Trophoblast cell (in vitro differentiated cells and primary cell): ENCODE data around the gene OR7A5.

Source experiments
- DNase-seq, 2 donors: peaks; one replicate each; pipeline ENCODE4 v3.0.0-alpha.2; 2016
- H2AFZ ChIP-seq: 2 replicates; pipeline ENCODE4 v1.6.1; 2013; ENCODE audit warnings: low read length, moderate library complexity, mild to moderate bottlenecking; ENCODE audit not compliant: insufficient read depth, poor library complexity
- H2AK5ac ChIP-seq: 2 replicates; pipeline ENCODE4 v1.6.1; 2013; ENCODE audit warnings: mild to moderate bottlenecking, low read length
- H2BK120ac ChIP-seq: 2 replicates; pipeline ENCODE4 v1.6.1; 2013; ENCODE audit warnings: low read length, mild to moderate bottlenecking, moderate library complexity; ENCODE audit not compliant: insufficient read depth, poor library complexity
- H2BK12ac ChIP-seq: 2 replicates; pipeline ENCODE4 v1.6.1; 2013; ENCODE audit warnings: mild to moderate bottlenecking, low read length, moderate library complexity
- H2BK5ac ChIP-seq: 2 replicates; pipeline ENCODE4 v1.6.1; 2013; ENCODE audit warnings: low read length, low read depth, moderate library complexity, mild to moderate bottlenecking; ENCODE audit not compliant: poor library complexity
- H3K14ac ChIP-seq: 2 replicates; pipeline ENCODE4 v1.6.1; 2013; ENCODE audit warnings: mild to moderate bottlenecking, low read length
- H3K18ac ChIP-seq: 2 replicates; pipeline ENCODE4 v1.6.1; 2013; ENCODE audit warnings: mild to moderate bottlenecking, low read length
- H3K23ac ChIP-seq: 2 replicates; pipeline ENCODE4 v1.6.1; 2013; ENCODE audit warnings: low read length
- H3K27ac ChIP-seq: 2 replicates; pipeline ENCODE4 v1.5.1; 2013; ENCODE audit warnings: low read depth, mild to moderate bottlenecking, inconsistent platforms, low read length, moderate library complexity
- H3K27me3 ChIP-seq: 2 replicates; pipeline ENCODE4 v1.6.1; 2013; ENCODE audit warnings: inconsistent platforms, mild to moderate bottlenecking, low read length, moderate library complexity; ENCODE audit not compliant: insufficient read depth
- H3K36me3 ChIP-seq, 2 experiments: 1 replicate in 1 of 2; 2 replicates in 1 of 2; pipeline ENCODE4 v1.6.1; 2013; ENCODE audit warnings: low read length in 2 of 2, mild to moderate bottlenecking in 2 of 2, moderate library complexity in 1 of 2; ENCODE audit not compliant: insufficient read depth in 2 of 2, control insufficient read depth in 1 of 2
- H3K4ac ChIP-seq: 2 replicates; pipeline ENCODE4 v1.6.1; 2013; ENCODE audit warnings: low read depth, mild to moderate bottlenecking, low read length, moderate library complexity
- H3K4me1 ChIP-seq, 2 experiments: 1 replicate in 1 of 2; 2 replicates in 1 of 2; pipeline ENCODE4 v1.6.1; 2013; ENCODE audit warnings: low read length in 2 of 2, mild to moderate bottlenecking in 2 of 2, moderate library complexity in 1 of 2; ENCODE audit not compliant: insufficient read depth in 2 of 2, control insufficient read depth in 1 of 2
- H3K4me2 ChIP-seq: 2 replicates; pipeline ENCODE4 v1.6.1; 2013; ENCODE audit warnings: inconsistent platforms, mild to moderate bottlenecking, low read length, moderate library complexity
- H3K4me3 ChIP-seq: 2 replicates; pipeline ENCODE4 v1.5.1; 2013; ENCODE audit warnings: mild to moderate bottlenecking, low read depth, low read length, inconsistent platforms
- H3K79me1 ChIP-seq: one replicate; pipeline ENCODE4 v1.6.1; 2013; ENCODE audit warnings: low read length
- H3K79me2 ChIP-seq: 2 replicates; pipeline ENCODE4 v1.6.1; 2013; ENCODE audit warnings: low read length, mild to moderate bottlenecking; ENCODE audit not compliant: control insufficient read depth, insufficient read depth, poor library complexity
- H3K9ac ChIP-seq: 2 replicates; pipeline ENCODE4 v1.6.1; 2013; ENCODE audit warnings: mild to moderate bottlenecking, low read length
- H3K9me3 ChIP-seq: 2 replicates; pipeline ENCODE4 v1.6.1; 2013; ENCODE audit warnings: low read depth, mild to moderate bottlenecking, control low read depth, inconsistent platforms, low read length; ENCODE audit not compliant: insufficient read depth
- H4K12ac ChIP-seq: 2 replicates; pipeline ENCODE4 v1.6.1; 2013; ENCODE audit warnings: low read depth, mild to moderate bottlenecking, low read length, moderate library complexity
- H4K8ac ChIP-seq: 2 replicates; pipeline ENCODE4 v1.6.1; 2013; ENCODE audit warnings: low read depth, mild to moderate bottlenecking, low read length, moderate library complexity
- H4K91ac ChIP-seq: one replicate; pipeline ENCODE4 v1.6.1; 2013; ENCODE audit warnings: low read depth, mild to moderate bottlenecking, low read length, moderate library complexity
- WGBS: extraction: QIAGEN DNeasy Blood & Tissue Kit; methylation state at CpG from one replicate; pipeline ENCODE4 v1.1.7; 2013; ENCODE audit warnings: missing lambda C conversion rate; ENCODE audit not compliant: insufficient read length, insufficient coverage; ENCODE audit errors: extremely low coverage; 5-methylcytosine and 5-hydroxymethylcytosine counted together

Gene OR7A5

DNA sequence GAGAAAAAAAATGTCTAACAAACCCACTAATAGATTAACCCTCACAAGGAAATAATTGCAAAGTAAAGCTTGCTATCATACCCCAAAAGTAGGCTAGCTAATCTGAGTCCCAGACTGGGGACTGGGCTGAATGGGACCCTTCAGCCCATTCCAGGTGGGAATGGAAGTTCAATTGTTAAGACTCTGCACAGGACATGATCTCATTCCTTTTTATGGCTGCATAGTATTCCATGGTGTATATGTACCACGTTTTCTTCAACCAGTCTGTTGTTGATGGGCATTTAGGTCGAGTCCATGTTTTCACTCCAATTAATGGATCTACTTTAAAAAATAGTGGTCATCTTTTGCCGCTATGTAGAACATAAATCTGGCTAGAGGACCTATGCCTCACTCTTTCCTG, 17.9 kb downstream of the OR7A5 start:
- Histone ChIP-seq H2BK120ac (no peak overlapping the region), H4K12ac (no peak overlapping the region), H3K27ac (no peak overlapping the region), H3K27me3 (no peaks in the 10 kb centered on the region), H4K91ac (no peak overlapping the region), H3K9me3 (peaks cover 5% of the 10 kb centered on the region), H2BK5ac (no peak overlapping the region), H3K4me3 (no peak overlapping the region), H3K36me3 (no peaks in the 10 kb centered on the region), H3K4ac (no peak overlapping the region), H3K23ac (no peak overlapping the region), H4K8ac (no peak overlapping the region), H3K14ac (no peak overlapping the region), H3K79me1 (no peaks in the 10 kb centered on the region), H2BK12ac (no peak overlapping the region), H3K4me1 (no peaks in the 10 kb centered on the region), H3K4me2 (no peak overlapping the region), H2AK5ac (no peak overlapping the region), H2AFZ (no peak overlapping the region), H3K79me2 (no peaks in the 10 kb centered on the region), H3K18ac (no peak overlapping the region), H3K9ac (no peak overlapping the region)
- no CpG with 5 or more reads among the region's 3 CpGs for WGBS
- no peak for DNase-seq

DNA sequence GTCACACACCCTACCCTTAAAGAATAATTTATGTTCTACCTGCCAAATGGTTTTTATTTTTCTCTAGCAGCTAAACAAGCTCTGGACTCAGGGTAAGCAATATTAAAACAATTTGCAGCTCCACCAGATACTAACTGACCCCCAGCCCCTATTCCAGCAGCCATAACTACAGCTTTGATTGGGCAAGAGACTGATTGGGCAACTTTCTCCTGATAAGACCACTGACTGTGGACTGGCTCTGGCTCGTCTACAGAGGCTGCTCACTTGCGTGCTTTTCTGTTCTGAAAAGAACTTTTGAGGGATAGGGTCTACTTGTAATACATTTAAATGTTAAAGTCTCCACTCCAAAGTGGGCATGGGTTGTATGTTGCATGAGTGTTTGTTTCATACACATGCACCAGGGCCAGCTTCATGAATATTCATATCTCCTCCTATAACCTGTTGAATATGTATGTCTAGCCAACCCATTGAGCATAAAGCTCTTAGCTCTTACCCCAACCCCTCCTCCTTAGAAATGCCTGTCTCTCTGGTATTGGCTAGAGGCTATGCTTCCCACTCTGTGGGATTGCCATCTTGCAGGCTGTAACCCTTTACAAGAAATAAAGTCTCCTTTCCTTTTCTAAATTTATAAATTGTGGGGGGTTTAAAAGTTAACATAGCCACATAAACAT, 19.9 kb downstream of the OR7A5 start:
- Histone ChIP-seq H3K4me1 (no peaks in the 10 kb centered on the region), H3K79me2 (no peaks in the 10 kb centered on the region), H2BK12ac (no peak overlapping the region), H4K8ac (no peak overlapping the region), H2AFZ (no peak overlapping the region), H3K27me3 (no peaks in the 10 kb centered on the region), H3K4me2 (no peak overlapping the region), H3K18ac (no peak overlapping the region), H3K9ac (no peak overlapping the region), H3K9me3 (peaks cover 5% of the 10 kb centered on the region), H3K23ac (no peak overlapping the region), H2AK5ac (no peak overlapping the region), H3K4ac (no peak overlapping the region), H3K4me3 (no peak overlapping the region), H4K12ac (no peak overlapping the region), H2BK120ac (no peak overlapping the region), H3K79me1 (no peaks in the 10 kb centered on the region), H4K91ac (no peak overlapping the region), H3K27ac (no peak overlapping the region), H2BK5ac (no peak overlapping the region), H3K36me3 (no peaks in the 10 kb centered on the region), H3K14ac (no peak overlapping the region)
- DNase-seq: peak in 1 of 2 donors; percentile 41
- WGBS: no CpG with 5 or more reads among the region's 2 CpGs

DNA sequence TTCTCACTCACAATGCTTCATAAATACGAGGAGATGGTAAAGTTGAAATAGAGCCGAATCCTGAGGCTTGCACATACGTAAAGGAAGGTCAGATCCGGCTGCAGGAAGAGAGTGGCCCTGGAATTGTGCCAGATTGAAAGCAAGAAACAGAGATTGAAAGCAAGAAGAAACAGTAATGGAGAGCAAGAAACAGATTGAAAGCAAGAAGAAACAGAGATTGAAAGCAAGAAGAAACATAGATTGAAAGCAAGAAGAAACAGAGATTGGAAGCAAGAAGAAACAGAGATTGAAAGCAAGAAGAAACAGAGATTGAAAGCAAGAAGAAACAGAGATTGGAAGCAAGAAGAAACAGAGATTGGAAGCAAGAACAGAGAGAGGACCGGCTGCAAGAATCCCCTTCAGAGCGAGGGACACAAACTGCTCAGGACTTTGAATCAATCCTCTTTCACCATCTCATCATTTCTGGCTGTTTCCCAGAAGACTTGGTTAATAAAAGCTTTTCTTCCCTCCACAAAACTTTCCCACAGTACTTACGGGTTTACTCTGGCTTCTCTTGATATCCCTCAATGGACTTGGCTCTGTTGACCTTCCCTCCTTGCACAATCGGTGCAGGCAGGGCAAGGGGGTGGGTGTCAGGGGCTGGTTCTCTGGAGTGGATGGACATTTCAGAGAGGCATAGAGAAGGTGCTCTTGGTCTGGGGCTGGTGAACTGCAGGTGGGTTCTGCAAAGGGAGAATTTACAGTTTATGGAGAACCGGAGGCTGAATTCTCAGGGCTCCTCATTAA, 25.5 kb downstream of the OR7A5 start:
- DNase-seq: no peak
- peaks cover 2% of the 10 kb centered on the region for H3K9me3 ChIP-seq
- no peak overlapping the region for H2BK12ac ChIP-seq
- no peak overlapping the region for H3K4me3 ChIP-seq
- H3K9ac ChIP-seq: no peak overlapping the region
- no peak overlapping the region for H4K8ac ChIP-seq
- H3K4me1 ChIP-seq: no peaks in the 10 kb centered on the region
- no peak overlapping the region for H3K18ac ChIP-seq
- no peak overlapping the region for H3K23ac ChIP-seq
- no CpG with 5 or more reads among the region's 9 CpGs for WGBS
- no peak overlapping the region for H2BK5ac ChIP-seq
- H4K91ac ChIP-seq: no peak overlapping the region
- H3K27ac ChIP-seq: no peak overlapping the region
- no peak overlapping the region for H3K4me2 ChIP-seq
- H4K12ac ChIP-seq: no peak overlapping the region
- H3K14ac ChIP-seq: no peak overlapping the region
- H3K4ac ChIP-seq: no peak overlapping the region
- no peak overlapping the region for H2BK120ac ChIP-seq
- no peak overlapping the region for H2AFZ ChIP-seq
- H3K79me2 ChIP-seq: no peaks in the 10 kb centered on the region
- no peaks in the 10 kb centered on the region for H3K79me1 ChIP-seq
- no peak overlapping the region for H2AK5ac ChIP-seq
- H3K27me3 ChIP-seq: no peaks in the 10 kb centered on the region
- H3K36me3 ChIP-seq: no peaks in the 10 kb centered on the region

DNA sequence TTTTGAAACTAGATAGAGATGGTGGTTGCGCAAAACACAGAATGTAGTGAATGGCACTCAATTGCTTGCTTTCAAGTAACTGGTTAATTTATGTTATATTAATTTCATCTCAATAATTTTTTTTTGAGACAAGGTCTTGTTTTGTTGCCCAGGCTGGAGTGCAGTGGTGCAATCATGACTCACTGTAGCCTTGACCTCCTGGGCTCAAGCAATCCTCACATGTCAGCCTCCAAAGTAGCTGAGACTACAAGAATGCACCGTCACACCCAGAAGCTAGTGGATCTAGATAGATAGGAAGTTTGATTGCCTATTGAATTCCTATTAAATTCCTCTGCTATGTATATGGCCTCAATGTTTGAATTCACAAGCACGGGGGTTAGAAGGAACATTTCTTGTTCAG, 30.2 kb downstream of the OR7A5 start:
- H2BK5ac ChIP-seq: no peak overlapping the region
- H3K4ac ChIP-seq: no peak overlapping the region
- H4K91ac ChIP-seq: no peak overlapping the region
- H3K4me1 ChIP-seq: no peaks in the 10 kb centered on the region
- no peak overlapping the region for H3K4me3 ChIP-seq
- H3K9ac ChIP-seq: no peak overlapping the region
- no peaks in the 10 kb centered on the region for H3K36me3 ChIP-seq
- H4K12ac ChIP-seq: no peak overlapping the region
- no peak overlapping the region for H2BK120ac ChIP-seq
- H3K27me3 ChIP-seq: no peaks in the 10 kb centered on the region
- no CpG with 5 or more reads among the region's 3 CpGs for WGBS
- no peak overlapping the region for H2AK5ac ChIP-seq
- no peak overlapping the region for H2BK12ac ChIP-seq
- no peak overlapping the region for H3K18ac ChIP-seq
- no peaks in the 10 kb centered on the region for H3K79me1 ChIP-seq
- no peak overlapping the region for H4K8ac ChIP-seq
- no peak overlapping the region for H3K4me2 ChIP-seq
- no peak overlapping the region for H2AFZ ChIP-seq
- no peak overlapping the region for H3K14ac ChIP-seq
- H3K9me3 ChIP-seq: peaks cover 2% of the 10 kb centered on the region
- H3K23ac ChIP-seq: no peak overlapping the region
- no peak overlapping the region for H3K27ac ChIP-seq
- peak; percentile 10 to 26 for DNase-seq
- no peaks in the 10 kb centered on the region for H3K79me2 ChIP-seq
